NOMO-1 treated with DMSO at 0.1 percent for 48 hours (cell line): Measurements from ENCODE around the gene NEURL1B.

ENCODE experiments used
- DNase-seq: peaks from one replicate; lab custom pipeline; 2025; ENCODE audit not compliant: unreplicated experiment; lab: John Stamatoyannopoulos, UW

The NEURL1B gene

DNA sequence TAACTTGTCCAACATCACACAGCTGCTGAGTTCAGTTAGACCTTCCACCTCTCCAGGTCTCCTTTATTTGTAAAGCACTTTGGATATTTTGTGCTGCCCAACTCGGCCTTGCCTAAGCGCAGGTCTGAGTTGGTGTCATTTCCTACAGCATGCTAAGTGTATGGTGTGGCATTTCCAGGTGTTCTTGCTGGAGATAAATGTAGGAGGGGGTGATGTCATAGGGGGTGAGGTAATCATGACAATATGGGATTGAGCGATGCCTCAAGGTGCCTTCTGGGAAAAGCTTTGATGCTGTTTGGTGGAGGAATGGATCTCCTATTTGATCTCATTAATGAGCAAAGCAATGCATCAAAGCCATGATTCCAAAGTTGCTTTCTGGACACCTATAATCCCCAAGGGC, 32.3 kb upstream of the NEURL1B start:
- DNase-seq = no peak

DNA sequence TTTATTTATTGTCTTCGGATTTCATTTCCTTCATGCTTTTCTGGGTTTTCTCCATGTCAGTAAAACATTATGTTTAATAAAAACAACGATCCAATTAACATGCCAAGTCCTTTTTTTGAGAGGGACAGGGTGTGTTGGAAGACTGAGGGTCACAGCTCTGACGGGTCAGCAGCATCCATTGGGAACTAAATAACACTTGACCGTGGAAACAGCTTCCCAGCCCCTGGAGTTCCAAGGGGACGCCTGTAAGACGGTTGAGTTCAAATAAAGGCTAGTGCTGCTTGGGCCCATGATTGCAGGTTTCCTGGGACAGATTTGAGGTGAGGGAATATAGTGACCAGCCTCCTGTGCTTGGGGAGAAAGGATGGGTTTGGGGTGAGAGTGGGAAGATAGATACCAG, 30.4 kb upstream of the NEURL1B start:
- DNase-seq = no peak

DNA sequence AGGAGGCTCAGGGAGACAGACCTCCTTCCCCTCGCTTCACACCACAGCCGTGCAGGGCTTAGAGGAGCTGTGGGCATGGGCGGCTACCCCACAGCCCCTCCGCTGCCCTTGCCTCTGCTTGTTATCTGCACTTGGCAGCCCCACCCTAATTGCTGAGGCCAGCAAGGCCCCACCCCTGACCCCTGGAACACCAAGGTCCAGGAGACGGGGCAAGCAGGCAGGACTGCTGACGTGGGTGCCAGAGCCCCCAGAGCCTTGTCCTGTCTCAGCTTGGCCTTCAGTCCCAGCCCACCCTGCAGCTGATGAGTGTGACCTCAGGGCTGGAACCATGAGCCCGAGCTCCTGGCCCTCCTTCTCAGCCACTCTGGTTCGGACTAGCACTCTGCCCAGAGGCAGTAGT, 29.1 kb upstream of the NEURL1B start:
- DNase-seq = no peak

DNA sequence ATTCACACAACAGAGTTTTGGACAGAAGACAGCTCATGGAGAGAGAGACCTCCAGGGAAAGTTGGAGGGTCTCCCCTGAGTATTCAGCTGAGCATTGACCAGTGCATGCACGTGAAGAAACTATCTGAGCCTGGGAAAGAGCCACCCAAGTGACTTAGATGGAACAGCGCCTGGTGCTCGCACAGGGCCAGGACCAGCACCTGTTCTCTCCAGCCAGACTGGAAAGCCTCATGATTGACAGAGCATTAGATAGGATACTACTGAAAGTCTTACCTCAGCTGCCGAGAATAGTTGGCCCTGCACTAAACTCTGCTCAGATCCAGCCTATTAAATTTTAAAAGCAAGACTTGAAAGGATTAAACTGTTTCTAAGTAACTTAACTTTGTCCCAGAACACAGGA, 28.3 kb upstream of the NEURL1B start:
- no peak for DNase-seq

DNA sequence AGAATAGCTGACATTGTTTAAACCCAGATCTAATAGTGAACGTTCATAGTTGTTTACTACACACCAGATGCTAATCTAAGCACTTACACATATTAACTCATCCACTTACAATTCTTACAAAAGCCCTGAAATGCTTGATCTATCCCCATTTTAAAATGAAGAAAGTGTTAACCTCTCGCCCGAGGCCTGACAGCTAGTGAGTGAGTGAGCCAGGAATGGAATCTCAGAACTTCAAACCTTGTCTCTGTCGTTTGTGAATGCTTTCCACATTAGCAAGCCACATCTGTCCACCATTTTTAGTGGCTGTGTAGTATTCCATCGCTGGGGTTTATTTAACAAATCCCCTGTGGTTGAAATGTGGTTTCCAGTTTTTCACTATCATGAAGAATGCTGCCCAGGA, 24.9 kb upstream of the NEURL1B start:
- DNase-seq = no peak

DNA sequence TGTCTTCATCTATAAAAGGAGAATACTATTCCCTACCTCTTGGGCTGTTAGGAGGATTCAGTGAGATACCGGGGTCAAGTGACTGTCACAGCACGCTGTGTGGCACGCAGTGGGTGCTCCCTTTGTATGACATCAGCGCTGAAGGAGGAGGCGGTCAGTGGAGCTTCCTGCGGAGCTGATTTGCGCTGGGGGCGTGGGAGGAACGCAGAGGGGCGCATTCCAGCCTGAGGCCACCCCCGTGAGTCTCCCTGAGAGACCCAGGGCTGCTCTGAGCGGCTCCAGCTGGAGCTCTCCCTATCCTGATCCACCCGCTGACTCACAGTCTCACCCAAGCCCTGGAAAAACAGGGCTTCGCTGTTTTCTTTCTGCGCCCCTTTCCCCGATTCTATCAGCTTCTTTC, 24.3 kb upstream of the NEURL1B start:
- DNase-seq = no peak

DNA sequence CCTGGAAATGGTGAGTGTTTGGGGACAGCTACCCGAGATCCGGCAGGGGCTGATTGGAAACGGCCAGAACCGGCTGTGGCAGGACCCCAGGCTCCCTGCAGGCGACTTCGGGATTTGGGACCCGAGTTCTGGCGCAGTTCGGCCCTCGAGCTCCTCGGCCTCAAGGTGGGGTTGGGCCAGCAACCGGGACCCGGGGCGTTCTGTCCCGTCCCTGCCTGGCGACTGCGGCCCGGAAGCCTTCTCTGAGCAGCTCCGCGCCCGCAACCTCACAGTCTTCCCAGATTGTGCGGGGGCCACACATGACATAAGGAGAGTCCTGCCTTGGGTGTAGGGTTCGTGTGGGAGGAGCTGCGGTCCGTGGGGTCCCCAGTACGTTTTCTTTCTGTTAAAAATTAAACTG, 23.2 kb upstream of the NEURL1B start:
- DNase-seq = no peak

DNA sequence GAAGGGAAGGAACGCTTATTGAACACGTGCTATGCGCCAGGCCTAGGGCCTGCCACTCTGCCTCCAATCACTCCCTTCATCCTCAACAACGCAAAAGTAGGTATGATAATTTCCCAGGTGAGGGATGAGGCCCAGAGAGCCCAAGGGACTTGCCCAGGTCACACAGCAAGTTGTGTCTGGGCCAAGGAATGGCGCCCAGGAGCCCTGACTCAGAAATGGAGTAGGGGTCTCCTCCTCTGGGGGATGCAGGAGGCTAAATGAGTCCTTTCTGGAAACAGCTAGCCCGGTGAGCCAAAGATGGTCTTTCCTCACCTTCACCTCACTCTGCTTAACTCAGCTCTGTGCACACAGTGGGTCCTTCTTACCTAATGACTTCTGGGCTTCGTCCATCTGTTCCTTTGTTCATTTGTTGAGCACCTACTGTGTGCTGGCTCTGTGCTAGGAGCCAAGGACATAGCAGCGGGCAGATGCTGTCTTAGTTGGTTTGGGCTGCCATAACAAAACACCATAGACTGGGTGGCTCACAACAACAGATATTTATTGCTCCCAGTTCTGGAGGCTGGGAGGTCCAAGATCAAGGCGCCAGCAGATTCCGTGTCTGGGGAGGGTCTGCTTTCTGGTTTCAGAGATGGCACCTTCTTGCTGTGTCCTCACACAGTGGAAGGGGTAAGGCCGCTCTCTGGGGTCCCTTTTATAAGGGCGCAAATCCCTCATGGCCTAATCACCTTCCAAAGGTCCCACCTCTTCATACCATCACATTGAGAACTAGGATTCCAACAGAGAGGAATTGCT, 22.3 kb upstream of the NEURL1B start:
- DNase-seq = no peak

DNA sequence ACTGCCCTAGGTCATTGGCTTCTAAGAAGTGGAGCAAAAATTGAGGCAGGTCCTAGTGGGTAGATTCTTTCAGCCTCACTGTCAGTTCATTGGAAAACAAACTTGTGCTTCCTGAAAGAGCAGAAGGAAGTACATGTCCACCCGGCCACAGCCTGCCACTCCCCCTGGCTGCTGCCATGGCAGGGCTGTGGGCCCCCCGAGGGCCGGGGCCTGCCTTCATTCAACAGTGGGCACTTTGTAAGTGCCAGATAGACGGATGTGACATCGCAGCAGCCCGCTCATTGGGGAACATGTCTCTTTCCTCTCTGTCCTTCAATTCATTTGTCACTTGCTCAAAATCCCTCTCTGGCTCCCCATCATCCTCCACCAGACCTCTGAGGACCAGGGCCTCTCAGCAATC, 20.6 kb upstream of the NEURL1B start:
- DNase-seq = no peak

DNA sequence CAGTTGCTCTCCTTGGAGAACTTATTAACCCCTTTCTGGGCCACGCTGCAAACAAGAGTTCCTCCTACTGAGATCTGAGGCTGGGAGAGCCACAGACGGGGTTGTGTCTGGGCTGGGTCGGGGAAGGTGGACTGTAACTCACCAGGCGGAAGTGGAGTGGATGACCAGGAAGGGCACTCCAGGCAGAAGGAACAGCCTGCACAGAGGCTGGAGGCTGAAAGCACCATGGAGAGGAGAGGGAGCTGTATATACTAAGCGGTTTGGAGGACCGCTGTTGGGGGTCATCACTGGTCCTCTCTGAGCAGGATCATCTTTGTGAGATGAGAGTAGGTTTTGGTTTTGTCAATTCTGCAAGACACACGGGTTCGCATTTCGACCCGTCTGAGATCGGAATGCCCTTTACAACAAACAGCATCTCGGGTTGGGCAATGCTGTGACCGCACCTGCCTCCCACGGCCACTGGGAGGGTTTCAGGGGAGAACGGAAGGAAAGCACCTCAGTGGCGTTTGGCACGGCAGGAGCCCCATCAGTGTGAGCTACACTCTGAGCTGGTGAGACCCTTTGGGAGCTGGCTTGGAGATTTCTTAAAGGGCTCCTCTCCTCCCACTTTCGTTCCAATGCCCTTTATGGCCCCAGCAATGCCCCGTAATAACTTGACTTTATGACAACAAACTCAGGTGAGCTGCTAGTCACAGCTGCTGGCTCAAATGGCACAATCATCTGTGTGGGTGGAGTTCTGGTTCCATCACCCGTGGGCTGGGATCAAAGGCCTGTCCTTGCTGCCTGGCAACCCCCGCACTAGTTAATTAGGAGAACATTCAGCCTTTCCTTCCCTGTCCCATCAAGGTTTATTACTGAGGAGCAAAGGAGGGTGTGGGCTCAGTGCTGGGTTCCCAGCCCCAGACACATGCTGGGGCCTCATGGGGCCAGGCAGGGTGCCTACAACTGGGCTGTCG, 18.7 kb upstream of the NEURL1B start:
- DNase-seq = no peak

DNA sequence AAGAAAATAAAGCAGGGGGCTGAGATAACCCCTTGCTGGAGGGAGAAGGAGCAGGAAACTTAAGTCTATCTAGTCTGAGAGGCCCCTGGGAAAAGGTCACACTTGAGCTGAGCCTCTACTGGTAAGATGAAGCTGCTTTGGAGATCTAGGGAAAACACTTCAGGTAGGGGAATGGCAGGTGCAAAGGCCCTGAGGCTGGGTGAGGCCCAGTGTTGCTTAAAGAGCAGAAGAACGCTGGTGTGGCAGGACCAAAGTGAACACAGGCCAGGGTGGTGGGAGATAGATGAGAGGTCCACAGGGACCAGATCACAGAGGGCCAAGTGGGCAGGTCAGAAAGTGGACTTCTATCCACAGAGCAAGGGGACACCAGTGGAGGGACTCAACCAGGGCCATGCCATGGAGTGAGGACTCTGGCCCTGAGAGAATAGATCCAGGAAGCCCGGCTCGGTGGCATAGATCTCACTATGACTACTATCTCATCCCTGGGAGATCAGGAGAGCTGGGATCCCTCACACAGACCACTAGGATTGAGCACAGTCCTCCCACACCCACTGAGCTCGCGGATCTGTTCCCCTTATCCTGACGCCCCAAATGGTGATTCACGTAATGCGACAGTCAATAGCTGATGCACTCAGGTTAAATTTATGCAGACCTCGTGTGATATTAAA, 17.6 kb upstream of the NEURL1B start:
- no peak for DNase-seq

DNA sequence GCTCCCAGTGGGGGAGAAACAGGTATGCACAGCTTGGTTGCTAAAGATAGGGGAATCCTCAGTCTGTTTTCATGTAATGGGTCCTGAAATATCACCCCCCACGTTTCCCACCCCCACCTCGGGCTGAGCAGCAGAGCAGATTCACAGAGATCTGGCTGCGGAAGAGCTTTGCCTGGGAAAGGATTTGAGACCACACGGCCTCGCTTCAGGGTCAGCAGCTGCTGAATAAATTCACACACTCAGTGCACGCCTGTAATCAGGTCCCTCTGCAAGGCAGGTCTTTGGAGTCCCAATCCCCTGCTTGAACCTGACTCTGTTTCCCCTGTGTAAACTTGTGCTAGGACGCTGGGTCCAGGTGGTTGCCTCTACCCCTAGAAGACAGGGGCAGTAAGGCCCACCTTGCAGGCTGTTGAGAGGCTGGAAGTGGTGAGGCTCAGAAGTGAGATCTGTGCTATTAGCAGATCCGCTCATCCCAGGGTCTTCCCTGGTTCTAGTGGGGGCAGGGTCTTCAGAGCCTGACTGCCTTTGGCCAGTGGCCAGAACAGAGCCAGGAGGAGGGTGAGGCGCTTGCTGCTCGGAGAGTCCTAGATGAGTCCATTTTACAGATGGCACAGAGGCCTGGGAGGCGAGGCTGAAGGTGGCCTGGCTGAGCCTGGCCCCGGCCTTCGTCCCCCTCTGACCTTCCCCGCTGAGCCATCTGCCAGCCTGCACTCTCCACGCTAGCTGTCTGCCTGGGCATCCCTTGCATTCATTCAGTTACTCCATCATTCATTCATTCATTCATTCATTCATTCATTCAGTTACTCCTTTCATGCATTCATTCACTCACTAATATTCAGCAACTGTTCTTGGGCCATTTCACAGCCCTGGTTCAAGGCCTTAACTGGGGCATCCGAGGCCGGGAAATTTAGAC, 16.7 kb upstream of the NEURL1B start:
- no peak for DNase-seq

DNA sequence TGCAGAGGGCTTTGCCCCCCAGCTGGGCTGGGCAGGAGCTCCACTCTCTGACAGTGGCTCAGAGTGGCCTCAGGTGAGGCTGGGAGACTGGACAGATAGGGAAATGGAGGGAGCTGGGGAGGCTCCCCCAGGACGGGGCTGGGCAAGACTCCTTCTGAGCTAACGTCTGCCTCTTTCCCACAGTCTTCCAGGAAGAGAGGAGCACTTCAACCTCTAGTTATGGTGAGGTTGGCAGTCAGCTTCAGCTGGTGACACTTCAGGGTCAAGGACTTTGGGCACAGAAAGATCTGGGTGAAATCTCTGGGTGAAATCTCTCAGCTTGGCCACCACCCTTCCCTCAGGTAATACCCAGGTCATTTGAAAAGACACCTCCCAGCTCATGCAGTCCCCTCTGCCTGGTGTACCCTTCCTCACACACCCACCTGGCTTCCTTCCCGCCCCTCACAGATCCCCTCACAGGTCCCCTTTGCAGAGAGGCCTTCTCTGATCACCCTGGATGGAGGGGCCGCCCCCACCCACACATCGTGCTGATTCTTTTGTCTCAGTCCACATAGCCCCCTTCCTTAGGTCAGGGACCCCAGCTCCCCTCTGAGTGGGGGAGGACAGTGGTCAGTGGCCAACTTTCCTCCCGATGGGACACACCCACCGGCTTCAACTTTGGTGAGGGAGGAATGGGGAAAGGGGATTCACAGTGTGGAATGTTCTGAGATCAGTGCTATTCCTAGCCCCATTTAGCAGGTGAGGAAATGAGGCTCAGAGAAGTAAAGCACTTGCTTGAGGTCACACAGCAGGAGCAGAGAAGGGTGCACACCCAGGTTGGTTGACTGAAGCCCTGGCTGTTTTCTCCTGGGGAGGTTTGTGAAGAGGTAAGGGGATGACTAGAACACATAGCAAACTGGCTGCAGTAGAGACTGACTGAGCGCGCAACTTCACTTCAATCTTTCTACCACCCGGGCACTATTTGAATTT, 15.8 kb upstream of the NEURL1B start:
- DNase-seq = no peak

DNA sequence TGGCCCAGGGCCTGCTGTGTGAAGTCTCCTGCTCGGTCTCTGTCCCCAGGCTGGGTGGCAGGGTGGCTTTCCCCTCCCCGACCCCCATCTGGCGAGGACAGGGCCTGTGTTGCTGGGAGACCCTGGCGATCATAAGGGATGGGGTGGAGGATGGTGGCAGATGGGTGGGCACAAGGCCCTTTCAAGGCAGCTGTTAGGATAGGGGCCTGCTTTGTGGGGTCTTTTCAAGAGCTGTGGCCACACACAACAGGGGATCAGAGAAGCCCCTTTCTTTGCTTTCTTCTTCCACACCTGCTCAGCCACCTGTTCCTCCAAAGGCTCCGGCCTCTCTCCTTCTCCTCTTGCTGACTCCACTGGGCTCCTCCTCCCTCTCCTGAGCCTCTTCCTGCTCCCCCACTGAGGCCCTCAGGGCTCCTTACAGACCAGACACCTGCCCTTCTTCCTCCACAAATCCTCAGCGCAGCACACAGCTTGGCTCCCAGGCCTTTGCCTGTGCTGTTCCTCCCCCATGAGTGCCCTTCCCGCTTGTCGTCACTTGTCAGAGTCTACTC, 15.0 kb upstream of the NEURL1B start:
- DNase-seq = no peak

DNA sequence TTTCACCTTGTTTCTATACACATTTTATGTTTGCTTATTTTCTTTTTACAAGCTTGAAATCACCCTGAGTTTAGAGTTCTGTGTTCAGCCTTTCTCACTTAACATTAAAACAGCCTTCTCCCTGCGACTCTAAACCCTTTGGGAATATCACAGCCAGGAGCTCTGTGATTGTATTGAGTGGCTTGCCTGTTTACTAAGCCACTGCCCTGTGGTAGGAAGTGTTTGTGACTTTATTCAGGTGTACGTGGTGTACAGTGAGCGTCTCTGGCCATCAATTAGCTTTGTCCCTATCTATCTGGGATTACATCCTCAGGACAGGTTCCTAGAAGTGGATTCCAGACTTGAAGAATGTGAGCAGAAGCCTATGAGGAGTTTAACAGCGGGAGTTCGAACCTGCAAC, 11.0 kb upstream of the NEURL1B start:
- no peak for DNase-seq

DNA sequence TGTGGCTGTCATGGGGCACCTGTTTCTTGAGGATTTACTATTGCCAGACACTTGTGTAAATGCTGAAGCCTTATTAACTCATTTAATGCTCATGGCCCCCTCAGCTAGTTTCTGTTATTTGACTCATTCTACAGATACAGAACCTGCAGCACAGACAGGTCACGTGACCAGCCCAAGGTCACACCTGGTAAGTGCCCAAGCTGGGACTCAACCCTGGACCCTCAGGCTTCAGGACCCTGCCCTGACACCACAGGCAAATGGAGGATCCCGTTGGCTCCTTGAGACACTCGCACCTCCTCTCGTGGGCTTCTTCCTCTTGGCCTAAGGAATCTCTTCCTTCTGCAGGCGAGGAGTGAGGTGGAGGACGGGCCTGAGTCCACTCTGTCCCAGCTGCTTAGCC, 10.6 kb upstream of the NEURL1B start:
- no peak for DNase-seq

DNA sequence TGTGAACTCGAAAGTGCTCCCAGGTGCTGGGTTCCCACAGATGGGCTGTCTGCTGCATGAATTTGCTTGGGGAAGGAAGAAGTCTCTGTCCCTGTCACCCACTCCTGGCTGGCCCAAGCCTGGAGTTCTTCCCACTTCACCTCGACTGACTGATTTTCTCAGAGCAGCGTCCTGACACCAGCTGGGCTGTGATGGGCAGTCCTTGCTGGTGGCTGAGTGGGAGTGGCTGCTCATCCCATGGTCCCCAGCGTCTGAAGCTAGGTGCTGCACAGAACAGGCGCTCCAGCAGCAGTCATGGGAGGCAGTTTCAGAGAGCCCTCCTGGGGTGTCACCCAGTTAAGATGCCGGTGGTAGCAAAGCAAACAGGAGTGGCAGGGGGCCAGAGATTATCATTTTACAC, 10.1 kb upstream of the NEURL1B start:
- DNase-seq = no peak

DNA sequence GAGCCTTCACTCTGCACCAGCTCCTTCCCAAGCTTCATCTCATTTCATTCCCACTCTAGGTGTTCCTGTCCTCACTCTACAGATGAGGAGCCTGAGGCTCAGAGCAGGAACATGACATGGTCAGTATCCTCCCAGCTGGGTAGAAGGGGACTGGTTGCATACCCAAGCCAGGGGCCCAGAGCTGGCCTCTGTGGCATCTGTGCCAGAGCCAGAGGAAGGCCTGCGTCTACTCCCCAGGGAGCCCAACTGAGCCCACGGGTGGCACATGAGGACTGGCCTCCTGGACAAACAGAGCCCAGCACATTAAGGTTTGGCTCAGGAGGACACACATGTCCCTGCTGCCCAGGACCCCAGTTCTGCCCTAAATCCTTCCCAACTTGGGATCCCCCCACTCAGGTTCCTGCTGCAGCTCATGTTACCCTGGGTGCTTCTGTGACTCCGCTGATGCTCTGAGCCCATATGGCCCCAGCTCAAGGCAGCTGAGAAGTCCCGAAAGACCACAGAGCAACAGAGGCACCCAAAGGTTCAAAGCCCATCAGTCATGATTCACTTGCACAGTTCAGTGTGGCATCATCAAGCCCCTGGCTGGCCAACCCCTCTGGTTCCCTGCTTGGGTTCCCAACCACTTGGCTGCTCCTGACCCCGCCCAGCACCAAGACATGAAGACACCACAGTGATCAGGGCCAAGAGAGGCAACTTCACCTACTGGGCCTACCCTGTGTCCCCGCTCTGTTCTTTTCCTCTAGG, 8.5 kb upstream of the NEURL1B start:
- DNase-seq = no peak
